Keratinocyte (primary cell): Measurements from ENCODE around the gene PSMD8.

ENCODE experiments used
- EZH2 ChIP-seq: IDR thresholded peaks from one replicate; pipeline ENCODE4 v1.6.1; 2012; ENCODE audit warnings: inconsistent platforms, mild to moderate bottlenecking, low read length, moderate library complexity
- TF ChIP-seq, protein P1 (sequence below), 3 experiments: IDR thresholded peaks in 1 of 3; conservative IDR thresholded peaks in 1 of 3; optimal IDR thresholded peaks in 1 of 3; 2 replicates in 2 of 3; 3 replicates in 1 of 3; pipeline versions ENCODE3 to v1.5.1; 2011; ENCODE audit warnings: low read length in 3 of 3, mild to moderate bottlenecking in 3 of 3, moderate library complexity in 2 of 3, control low read depth in 1 of 3, inconsistent platforms in 1 of 3; ENCODE audit not compliant: insufficient read depth in 2 of 3; ENCODE audit errors: extremely low read depth in 1 of 3

- TF ChIP-seq, protein P1, sequence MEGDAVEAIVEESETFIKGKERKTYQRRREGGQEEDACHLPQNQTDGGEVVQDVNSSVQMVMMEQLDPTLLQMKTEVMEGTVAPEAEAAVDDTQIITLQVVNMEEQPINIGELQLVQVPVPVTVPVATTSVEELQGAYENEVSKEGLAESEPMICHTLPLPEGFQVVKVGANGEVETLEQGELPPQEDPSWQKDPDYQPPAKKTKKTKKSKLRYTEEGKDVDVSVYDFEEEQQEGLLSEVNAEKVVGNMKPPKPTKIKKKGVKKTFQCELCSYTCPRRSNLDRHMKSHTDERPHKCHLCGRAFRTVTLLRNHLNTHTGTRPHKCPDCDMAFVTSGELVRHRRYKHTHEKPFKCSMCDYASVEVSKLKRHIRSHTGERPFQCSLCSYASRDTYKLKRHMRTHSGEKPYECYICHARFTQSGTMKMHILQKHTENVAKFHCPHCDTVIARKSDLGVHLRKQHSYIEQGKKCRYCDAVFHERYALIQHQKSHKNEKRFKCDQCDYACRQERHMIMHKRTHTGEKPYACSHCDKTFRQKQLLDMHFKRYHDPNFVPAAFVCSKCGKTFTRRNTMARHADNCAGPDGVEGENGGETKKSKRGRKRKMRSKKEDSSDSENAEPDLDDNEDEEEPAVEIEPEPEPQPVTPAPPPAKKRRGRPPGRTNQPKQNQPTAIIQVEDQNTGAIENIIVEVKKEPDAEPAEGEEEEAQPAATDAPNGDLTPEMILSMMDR (optimal IDR thresholded peaks at IDR 0.05 in 1 of 3, IDR thresholded peaks at IDR 0.05 in 1 of 3, conservative IDR thresholded peaks at IDR 0.05 in 1 of 3; ENCODE audit: extremely low read depth in 1 of 3, insufficient read depth in 2 of 3, low read length in 3 of 3): no peak
- TF ChIP-seq EZH2: peak; percentile 3
Measured at GRCh38 chr19:38395381-38396114, 21.2 kb downstream of the PSMD8 start.
